ENCODE results near the gene TTYH1.
A peak's percentile ranks its signal among the peaks of the same experiment; 100 is the strongest.
"Not testable (repeated sequence)": the region's sequence is repeated elsewhere in the genome, so short reads cannot be mapped to it uniquely, and the experiment has no call there.

TTYH1 gene

DNA sequence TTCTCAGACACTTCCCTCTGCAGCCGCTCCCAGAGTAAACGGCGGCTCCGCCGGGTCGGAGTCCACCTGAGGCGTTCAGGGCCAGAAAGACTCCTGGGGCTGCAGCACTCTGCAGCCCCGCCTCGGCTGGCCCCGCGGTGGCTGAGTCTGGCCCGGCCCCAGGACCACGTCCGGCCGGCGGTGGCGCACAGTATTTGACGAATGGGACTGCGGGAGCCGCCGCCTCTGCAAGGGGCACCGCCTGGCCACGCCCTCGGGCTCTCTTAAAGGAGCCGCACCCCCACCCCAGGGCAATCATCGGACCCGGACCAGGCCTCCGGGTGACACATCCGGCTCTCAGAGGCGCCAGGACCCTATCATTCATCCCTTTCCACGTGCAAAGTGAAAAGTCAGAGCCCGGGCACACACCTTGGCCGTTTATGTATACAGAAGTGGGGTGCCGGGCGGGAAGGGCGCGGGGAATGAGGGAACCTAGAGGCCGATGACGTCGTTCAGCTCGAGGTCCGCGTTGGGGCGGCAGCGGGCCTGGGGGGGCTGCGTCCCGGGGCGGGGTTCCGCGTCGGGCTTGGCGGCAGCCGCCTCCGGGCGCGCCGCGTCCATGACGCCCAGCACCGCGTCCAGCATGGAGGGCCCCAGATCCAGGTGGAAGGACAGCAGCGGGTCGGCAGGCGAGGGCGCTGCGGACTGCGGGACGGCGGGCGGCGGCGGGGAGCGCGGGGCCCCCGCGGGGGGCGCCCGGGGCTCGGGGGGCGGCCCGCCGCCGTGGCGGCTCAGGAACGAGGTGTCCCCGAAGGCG lies 49.6 kb downstream of the TTYH1 start:
- peak overlapping the region; percentile 75 for H3K27ac ChIP-seq (ENCODE audit: low read length)

DNA sequence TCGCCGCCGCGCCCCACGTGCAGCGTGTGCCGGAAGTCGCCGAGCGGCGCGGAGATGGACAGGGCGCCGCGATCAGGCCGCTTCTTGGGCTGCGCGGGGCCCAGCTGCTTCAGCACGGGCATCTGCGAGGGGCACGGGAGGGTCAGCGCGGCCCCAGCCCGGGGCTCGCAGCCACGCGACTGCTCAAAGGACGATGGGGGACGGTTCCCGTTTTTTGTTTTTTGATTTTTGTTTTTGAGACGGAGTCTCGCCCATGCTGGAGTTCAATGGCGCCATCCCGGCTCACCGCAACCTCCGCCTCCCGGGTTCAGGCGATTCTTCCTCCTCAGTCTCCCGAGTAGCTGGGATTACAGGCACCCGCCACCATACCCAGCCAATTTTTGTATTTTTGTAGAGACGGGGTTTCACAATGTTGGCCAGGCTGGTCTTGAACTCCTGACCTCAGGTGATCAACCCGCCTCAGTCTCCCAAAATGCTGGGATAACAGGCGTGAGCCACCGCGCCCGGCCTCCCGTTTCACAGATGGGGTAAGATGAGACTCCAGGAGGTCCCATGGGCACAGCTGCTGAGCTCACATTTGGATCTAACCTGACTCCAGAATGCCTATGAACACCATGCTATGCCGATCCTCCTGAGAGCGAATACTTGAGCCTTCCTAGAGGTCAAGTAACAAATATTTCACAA lies 50.3 kb downstream of the TTYH1 start:
- no peak for TF ChIP-seq CTCF (IDR thresholded peaks at IDR 0.05; ENCODE audit: low read depth, low read length)
- Histone ChIP-seq H2AFZ (ENCODE audit: low read depth, low read length) (no peak overlapping the region), H3K4me2 (ENCODE audit: low read length) (no peak overlapping the region), H3K9ac (ENCODE audit: low read length) (no peak overlapping the region), H3K36me3 (replicated peaks; ENCODE audit: low read depth, low read length) (peaks cover 22% of the 10 kb centered on the region), H3K27ac (ENCODE audit: low read length) (no peak overlapping the region), H3K79me2 (ENCODE audit: low read length) (no peaks in the 10 kb centered on the region), H3K4me1 (ENCODE audit: low read length) (peaks cover 15% of the 10 kb centered on the region), H3K27me3 (ENCODE audit: low read depth, low read length) (peaks cover 11% of the 10 kb centered on the region), H4K20me1 (ENCODE audit: insufficient read depth, low read length) (peaks cover 10% of the 10 kb centered on the region), H3K4me3 (ENCODE audit: low read length) (no peak overlapping the region), H3K9me3 (ENCODE audit: insufficient read depth, low read length) (no peaks in the 10 kb centered on the region)

More for the DNA sequence above, 49.6 kb downstream of the TTYH1 start:
- H4K20me1 ChIP-seq (ENCODE audit: insufficient read depth, low read length), result peaks cover 14% of the 10 kb centered on the region
- peak overlapping the region; percentile 88 for H3K9ac ChIP-seq (ENCODE audit: low read length)
- no peaks in the 10 kb centered on the region for H3K79me2 ChIP-seq (ENCODE audit: low read length)
- H3K36me3 ChIP-seq (replicated peaks; ENCODE audit: low read depth, low read length), result peaks cover 26% of the 10 kb centered on the region
- H3K4me3 ChIP-seq (ENCODE audit: low read length), result peak overlapping the region; percentile 92
- no peaks in the 10 kb centered on the region for H3K9me3 ChIP-seq (ENCODE audit: insufficient read depth, low read length)
- peak overlapping the region; percentile 88 for H2AFZ ChIP-seq (ENCODE audit: low read depth, low read length)
- peak overlapping the region; percentile 84 for H3K4me2 ChIP-seq (ENCODE audit: low read length)
- peaks cover 15% of the 10 kb centered on the region for H3K4me1 ChIP-seq (ENCODE audit: low read length)
- H3K27me3 ChIP-seq (ENCODE audit: low read depth, low read length), result peaks cover 7% of the 10 kb centered on the region
- no peak for TF ChIP-seq CTCF (IDR thresholded peaks at IDR 0.05; ENCODE audit: low read depth, low read length)
- TF ChIP-seq EZH2phosphoT487 (IDR thresholded peaks at IDR 0.05; ENCODE audit: low read depth), result no peak

- Histone ChIP-seq H3K4me1 (ENCODE audit: low read length) (peaks cover 15% of the 10 kb centered on the region), H3K27me3 (ENCODE audit: low read depth, low read length) (peaks cover 15% of the 10 kb centered on the region), H3K36me3 (replicated peaks; ENCODE audit: low read depth, low read length) (peaks cover 18% of the 10 kb centered on the region)
- not testable (repeated sequence) for H3K79me2 ChIP-seq (ENCODE audit: low read length); H3K27ac ChIP-seq (ENCODE audit: low read length); H4K20me1 ChIP-seq (ENCODE audit: insufficient read depth, low read length); H3K9ac ChIP-seq (ENCODE audit: low read length); H3K4me2 ChIP-seq (ENCODE audit: low read length); H3K9me3 ChIP-seq (ENCODE audit: insufficient read depth, low read length); H2AFZ ChIP-seq (ENCODE audit: low read depth, low read length); H3K4me3 ChIP-seq (ENCODE audit: low read length)
Measured at GRCh38 chr19:54466110-54466480, 50.8 kb downstream of the TTYH1 start.

- H2AFZ ChIP-seq (ENCODE audit: low read depth, low read length), result peak overlapping the region; percentile 47; the same call in 1 of the 2 replicates
- 0 out of 2 replicates have a peak, but pooled peaks cover 7% of the 10 kb centered on the region for H3K4me1 ChIP-seq (ENCODE audit: low read length)
- H4K20me1 ChIP-seq (ENCODE audit: insufficient read depth, low read length), result no peaks in the 10 kb centered on the region
- no peak for TF ChIP-seq EZH2phosphoT487 (IDR thresholded peaks at IDR 0.05; ENCODE audit: low read depth)
- TF ChIP-seq CTCF (IDR thresholded peaks at IDR 0.05; ENCODE audit: low read depth, low read length), result no peak
- H3K4me3 ChIP-seq (ENCODE audit: low read length), result peak overlapping the region; percentile 25
- peak overlapping the region; percentile 43 for H3K4me2 ChIP-seq (ENCODE audit: low read length)
- no peaks in the 10 kb centered on the region for H3K9me3 ChIP-seq (ENCODE audit: insufficient read depth, low read length)
- H3K27ac ChIP-seq (ENCODE audit: low read length), result no peak overlapping the region
- H3K9ac ChIP-seq (ENCODE audit: low read length), result no peak overlapping the region
- H3K27me3 ChIP-seq (ENCODE audit: low read depth, low read length), result peaks cover 24% of the 10 kb centered on the region
- no peaks in the 10 kb centered on the region for H3K79me2 ChIP-seq (ENCODE audit: low read length)
- no peaks in the 10 kb centered on the region for H3K36me3 ChIP-seq (replicated peaks; ENCODE audit: low read depth, low read length)
Measured at GRCh38 chr19:54469496-54469934, 54.3 kb downstream of the TTYH1 start.
